LNCaP clone FGC (cell line): ENCODE results near the gene ECHDC3.

ENCODE experiments used
- DNase-seq: peaks from one replicate; pipeline ENCODE4 v3.0.0-alpha.2; 2011; ENCODE audit warnings: low read depth
- H3K4me3 ChIP-seq: 2 replicates; pipeline ENCODE4 v1.5.1; 2011; ENCODE audit warnings: mild to moderate bottlenecking, low read depth, low read length, control low read depth
- TF ChIP-seq, protein P1 (sequence below): IDR thresholded peaks from 2 replicates; pipeline ENCODE4 v1.5.1; 2012; ENCODE audit warnings: mild to moderate bottlenecking; ENCODE audit not compliant: control insufficient read depth, insufficient read depth; ENCODE audit errors: extremely low read depth

ECHDC3 gene

DNA sequence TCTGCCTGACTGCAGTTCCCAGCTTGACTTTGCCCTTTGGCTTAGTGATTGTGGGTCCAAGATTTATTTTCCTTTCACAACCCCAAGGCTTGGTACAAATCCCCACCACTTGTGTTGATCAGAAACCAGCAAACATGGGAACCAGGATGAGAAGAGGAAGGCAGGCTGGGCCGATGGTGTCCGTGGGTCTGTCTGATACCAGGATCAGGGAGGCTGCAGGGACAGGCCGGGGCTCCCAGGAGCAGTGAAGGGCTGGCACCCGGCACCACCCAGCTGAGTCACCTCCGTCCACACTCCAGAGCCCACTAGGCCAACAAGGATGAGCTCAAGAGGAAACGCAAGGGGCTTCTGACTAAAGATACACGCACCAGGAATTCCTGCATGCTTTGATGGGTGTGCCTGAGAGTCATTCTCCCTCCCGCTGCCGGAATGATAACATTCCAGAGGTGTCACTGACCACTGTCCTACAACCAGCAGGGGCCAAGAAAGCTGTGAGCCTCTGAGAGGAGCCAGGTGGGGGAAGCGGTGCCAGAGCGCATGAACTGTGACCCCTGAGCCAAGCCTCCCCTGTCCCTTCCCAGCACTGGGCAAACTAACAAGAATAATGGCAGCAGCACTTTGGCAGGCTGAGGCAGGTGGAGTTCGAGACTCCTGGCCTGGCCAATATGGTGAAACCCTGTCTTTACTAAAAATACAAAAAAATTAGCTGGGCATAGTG is 51.7 kb downstream of the ECHDC3 start:
- TF ChIP-seq, protein P1, sequence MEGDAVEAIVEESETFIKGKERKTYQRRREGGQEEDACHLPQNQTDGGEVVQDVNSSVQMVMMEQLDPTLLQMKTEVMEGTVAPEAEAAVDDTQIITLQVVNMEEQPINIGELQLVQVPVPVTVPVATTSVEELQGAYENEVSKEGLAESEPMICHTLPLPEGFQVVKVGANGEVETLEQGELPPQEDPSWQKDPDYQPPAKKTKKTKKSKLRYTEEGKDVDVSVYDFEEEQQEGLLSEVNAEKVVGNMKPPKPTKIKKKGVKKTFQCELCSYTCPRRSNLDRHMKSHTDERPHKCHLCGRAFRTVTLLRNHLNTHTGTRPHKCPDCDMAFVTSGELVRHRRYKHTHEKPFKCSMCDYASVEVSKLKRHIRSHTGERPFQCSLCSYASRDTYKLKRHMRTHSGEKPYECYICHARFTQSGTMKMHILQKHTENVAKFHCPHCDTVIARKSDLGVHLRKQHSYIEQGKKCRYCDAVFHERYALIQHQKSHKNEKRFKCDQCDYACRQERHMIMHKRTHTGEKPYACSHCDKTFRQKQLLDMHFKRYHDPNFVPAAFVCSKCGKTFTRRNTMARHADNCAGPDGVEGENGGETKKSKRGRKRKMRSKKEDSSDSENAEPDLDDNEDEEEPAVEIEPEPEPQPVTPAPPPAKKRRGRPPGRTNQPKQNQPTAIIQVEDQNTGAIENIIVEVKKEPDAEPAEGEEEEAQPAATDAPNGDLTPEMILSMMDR, result no peak
- no peak for DNase-seq
- H3K4me3 ChIP-seq, result no peak overlapping the region

DNA sequence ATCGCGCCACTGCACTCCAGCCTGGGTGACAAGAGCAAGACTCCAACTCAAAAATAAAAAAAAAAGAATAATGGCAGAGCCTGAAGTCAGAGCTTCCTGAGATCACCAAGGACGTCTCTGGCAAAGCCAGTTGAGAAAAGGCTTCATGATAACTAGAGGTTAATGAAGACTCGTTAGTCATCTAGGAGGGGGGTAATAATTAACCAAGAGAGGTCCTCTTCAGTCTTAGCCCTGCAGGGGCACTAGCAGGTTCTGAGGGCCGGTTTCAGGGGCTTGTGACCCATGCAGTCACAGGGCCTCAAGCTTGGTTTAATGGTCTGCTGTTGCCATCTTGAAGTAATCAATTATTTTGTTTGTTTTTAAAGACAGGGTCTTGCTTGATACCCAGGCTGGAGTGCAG is 52.4 kb downstream of the ECHDC3 start:
- H3K4me3 ChIP-seq, result no peak overlapping the region
- TF ChIP-seq, protein P1, result no peak
- no peak for DNase-seq

DNA sequence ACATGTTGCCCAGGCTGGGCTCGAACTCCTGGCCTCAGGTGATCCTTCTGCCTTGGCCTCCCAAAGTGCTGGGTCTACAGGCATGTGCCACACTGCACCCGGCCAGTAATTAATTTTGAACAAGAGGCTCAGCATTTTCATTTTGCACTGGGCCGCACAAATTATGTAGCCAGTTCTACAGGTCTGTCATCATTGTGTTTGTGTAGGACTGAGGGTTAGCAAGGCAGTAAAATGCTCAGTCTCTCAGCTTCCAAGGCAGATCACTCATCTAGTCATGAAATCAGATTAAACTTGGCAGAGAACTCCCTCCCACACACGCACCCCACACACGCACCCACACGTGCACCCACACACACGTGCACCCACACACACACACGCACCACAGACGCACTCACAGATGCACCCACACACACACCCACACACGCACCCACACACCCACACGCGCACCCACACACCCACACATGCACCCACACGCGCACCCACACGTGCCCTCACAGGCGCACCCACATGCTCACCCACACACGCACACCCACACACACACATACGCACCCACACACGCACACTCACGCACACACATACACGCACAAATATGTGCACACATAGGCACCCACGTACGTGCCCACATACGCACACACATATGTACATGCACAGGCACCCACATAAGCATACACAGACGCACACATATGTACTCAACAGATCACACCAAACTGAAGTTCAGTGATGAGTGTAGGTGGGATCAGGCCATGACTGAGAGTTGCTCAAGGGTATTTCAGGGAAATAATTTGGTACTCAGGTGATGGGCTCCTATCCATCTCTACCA is 53.1 kb downstream of the ECHDC3 start:
- TF ChIP-seq, protein P1, result no peak
- DNase-seq, result peak; percentile 23
- no peak overlapping the region for H3K4me3 ChIP-seq

DNA sequence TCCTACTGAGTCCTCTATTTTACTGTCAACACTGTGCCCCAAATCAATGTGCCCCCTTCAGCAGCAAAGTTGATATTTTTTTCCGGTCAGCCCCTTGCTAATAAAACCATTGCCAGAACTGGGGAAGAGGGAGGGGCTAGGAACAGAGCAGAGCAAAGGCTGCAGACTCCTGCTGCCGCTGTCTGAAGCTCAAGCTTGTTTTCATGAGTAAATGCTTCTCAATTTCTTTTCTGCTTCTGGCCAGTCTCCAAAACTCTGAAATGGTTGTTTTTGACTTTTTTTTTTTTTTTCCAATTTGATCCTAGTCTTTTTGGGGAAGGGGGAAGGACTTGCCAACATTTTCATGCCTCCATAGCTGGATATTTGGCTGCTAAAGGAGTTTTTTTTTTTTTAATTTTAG is 54.3 kb downstream of the ECHDC3 start:
- TF ChIP-seq, protein P1, result no peak
- no peak overlapping the region for H3K4me3 ChIP-seq
- no peak for DNase-seq

DNA sequence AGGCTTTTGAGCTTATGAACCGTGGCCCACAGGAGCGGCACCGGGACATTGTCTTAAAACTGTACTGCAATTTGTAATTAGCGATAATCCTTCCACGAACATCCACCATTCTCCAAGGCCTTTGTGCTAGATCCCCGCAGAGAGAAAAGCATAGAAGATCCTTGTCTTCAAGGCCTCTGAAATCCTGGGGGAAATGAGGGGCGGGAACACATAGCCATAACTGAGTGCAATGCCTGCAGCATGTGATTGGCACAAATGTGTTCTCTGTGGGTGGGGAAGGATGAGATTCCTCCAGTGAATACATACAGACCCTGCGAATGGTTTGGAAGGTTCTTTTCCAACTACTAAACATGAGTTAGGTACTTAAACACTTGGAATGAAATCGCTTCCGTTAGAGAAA is 55.1 kb downstream of the ECHDC3 start:
- TF ChIP-seq, protein P1, result no peak
- DNase-seq, result no peak
- no peak overlapping the region for H3K4me3 ChIP-seq

DNA sequence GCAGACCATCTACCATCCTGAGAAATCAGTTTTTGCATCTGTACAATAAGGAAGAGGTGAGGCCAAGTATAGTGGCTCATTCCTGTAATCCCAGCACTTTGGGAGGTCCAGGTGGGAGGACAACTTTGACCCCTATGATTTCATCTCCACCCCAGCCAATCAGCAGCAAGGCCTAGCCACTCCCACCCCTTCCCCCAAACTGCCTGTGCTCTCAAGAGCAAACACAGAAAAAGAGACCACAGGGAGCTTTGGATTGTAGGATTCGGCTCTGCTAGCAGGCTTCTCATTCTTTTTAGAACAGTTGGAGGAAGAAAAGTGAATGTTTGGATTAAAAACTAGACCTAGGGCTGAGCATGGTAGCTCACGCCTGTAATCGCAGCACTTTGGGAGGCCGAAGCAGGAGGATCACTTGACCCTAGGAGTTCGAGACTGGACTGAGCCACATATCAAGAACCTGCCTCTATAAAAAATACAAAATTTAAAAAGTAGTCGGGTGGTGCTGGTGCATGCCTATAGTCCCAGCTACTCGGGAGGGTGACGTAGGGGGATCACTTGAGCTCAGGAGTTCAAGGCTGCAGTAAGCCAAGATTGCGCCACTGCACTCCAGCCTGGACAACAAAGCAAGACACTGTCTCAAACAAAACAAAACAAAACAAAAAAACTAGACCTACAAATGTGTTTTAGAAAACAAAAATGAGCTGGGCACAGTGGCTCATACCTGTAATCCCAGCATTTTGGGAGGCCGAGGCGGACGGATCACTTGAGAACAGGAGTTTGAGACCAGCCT is 55.9 kb downstream of the ECHDC3 start:
- TF ChIP-seq, protein P1, result no peak
- DNase-seq, result no peak
- no peak overlapping the region for H3K4me3 ChIP-seq
